ENCODE measurements around the gene SNN. TPM values are rescaled to one million over a fixed set of nuclear protein-coding genes. Genes with fewer than 3 reads are reported as not detected.

The SNN gene
- total RNA-seq, 1 donor = 13.8 TPM

GRCh38 chr16:11684231-11685025 lies 16.2 kb downstream of the SNN start:
- H3K4me3 ChIP-seq (ENCODE audit: insufficient read depth, low read length) = no peak overlapping the region
- no peak overlapping the region for H2AFZ ChIP-seq (ENCODE audit: low read length)
- DNase-seq (ENCODE audit: insufficient read length, low spot score, missing footprints) = no peak
- H3K4me1 ChIP-seq (ENCODE audit: insufficient read depth, low read length) = peaks cover 19% of the 10 kb centered on the region
- no peak overlapping the region for H3K4me2 ChIP-seq (ENCODE audit: insufficient read depth, low read length)
- no peaks in the 10 kb centered on the region for H3K9me3 ChIP-seq (ENCODE audit: low read depth, low read length)
- no peaks in the 10 kb centered on the region for H3K27me3 ChIP-seq (ENCODE audit: insufficient read depth, low read length)
- H3K27ac ChIP-seq (ENCODE audit: low read depth, low read length) = no peak overlapping the region
- peaks cover 33% of the 10 kb centered on the region for H3K79me2 ChIP-seq (ENCODE audit: insufficient read depth, low read length)
- peaks cover 58% of the 10 kb centered on the region for H3K36me3 ChIP-seq (ENCODE audit: insufficient read depth, low read length)
- peaks cover 41% of the 10 kb centered on the region for H4K20me1 ChIP-seq (ENCODE audit: insufficient read depth, low read length)
- TF ChIP-seq, protein P1, sequence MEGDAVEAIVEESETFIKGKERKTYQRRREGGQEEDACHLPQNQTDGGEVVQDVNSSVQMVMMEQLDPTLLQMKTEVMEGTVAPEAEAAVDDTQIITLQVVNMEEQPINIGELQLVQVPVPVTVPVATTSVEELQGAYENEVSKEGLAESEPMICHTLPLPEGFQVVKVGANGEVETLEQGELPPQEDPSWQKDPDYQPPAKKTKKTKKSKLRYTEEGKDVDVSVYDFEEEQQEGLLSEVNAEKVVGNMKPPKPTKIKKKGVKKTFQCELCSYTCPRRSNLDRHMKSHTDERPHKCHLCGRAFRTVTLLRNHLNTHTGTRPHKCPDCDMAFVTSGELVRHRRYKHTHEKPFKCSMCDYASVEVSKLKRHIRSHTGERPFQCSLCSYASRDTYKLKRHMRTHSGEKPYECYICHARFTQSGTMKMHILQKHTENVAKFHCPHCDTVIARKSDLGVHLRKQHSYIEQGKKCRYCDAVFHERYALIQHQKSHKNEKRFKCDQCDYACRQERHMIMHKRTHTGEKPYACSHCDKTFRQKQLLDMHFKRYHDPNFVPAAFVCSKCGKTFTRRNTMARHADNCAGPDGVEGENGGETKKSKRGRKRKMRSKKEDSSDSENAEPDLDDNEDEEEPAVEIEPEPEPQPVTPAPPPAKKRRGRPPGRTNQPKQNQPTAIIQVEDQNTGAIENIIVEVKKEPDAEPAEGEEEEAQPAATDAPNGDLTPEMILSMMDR (IDR thresholded peaks at IDR 0.05; ENCODE audit: extremely low read depth, low read depth, low read length) = no peak

DNA sequence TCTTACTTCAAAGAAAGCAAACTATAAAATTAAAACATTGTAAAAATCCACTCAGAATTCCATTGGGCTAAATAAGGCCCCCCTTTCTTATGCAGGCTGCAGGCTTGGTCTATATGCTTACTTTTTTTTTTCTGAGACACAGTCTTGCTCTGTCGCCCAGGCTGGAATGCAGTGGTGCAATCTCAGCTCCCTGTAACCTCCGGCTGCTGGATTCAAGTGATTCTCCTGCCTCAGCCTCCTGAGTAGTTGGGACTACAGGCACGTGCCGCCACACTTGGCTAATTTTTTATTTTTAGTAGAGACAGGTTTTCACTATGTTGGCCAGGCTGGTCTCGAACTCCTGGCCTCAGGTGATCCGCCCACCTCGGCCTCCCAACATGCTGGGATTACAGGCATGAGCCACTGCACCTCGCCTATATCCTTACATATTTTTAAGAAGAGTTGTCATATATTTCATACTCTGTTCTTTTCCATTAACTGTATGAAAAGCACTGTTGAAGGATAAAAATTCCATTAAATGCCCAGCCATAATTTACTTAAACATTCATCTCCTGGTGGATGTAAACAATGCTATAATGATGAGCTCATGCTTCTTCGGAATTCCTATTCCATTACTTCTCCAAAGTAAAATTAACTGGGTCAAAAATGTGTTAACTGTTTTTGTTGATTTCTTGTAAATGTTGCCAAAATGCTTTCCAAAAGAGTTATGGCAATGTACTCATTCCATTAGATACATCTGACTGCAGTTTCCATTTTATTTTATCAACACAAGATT lies 17.8 kb downstream of the SNN start:
- Histone ChIP-seq H3K4me1 (ENCODE audit: insufficient read depth, low read length) (peaks cover 23% of the 10 kb centered on the region), H3K27ac (ENCODE audit: low read depth, low read length) (peak overlapping the region; percentile 12), H3K4me3 (ENCODE audit: insufficient read depth, low read length) (no peak overlapping the region), H4K20me1 (ENCODE audit: insufficient read depth, low read length) (peaks cover 38% of the 10 kb centered on the region), H3K79me2 (ENCODE audit: insufficient read depth, low read length) (peaks cover 32% of the 10 kb centered on the region), H3K27me3 (ENCODE audit: insufficient read depth, low read length) (no peaks in the 10 kb centered on the region), H3K4me2 (ENCODE audit: insufficient read depth, low read length) (no peak overlapping the region), H2AFZ (ENCODE audit: low read length) (no peak overlapping the region), H3K9me3 (ENCODE audit: low read depth, low read length) (no peaks in the 10 kb centered on the region), H3K36me3 (ENCODE audit: insufficient read depth, low read length) (peaks cover 54% of the 10 kb centered on the region)
- no peak for DNase-seq (ENCODE audit: insufficient read length, low spot score, missing footprints)
- TF ChIP-seq, protein P1 (IDR thresholded peaks at IDR 0.05; ENCODE audit: extremely low read depth, low read depth, low read length) = no peak

GRCh38 chr16:11686713-11687380 lies 18.6 kb downstream of the SNN start:
- peaks cover 29% of the 10 kb centered on the region for H4K20me1 ChIP-seq (ENCODE audit: insufficient read depth, low read length)
- no peaks in the 10 kb centered on the region for H3K27me3 ChIP-seq (ENCODE audit: insufficient read depth, low read length)
- H3K4me3 ChIP-seq (ENCODE audit: insufficient read depth, low read length) = no peak overlapping the region
- H2AFZ ChIP-seq (ENCODE audit: low read length) = no peak overlapping the region
- H3K27ac ChIP-seq (ENCODE audit: low read depth, low read length) = peak overlapping the region; percentile 12
- no peaks in the 10 kb centered on the region for H3K9me3 ChIP-seq (ENCODE audit: low read depth, low read length)
- H3K36me3 ChIP-seq (ENCODE audit: insufficient read depth, low read length) = peaks cover 54% of the 10 kb centered on the region
- no peak for DNase-seq (ENCODE audit: insufficient read length, low spot score, missing footprints)
- no peak overlapping the region for H3K4me2 ChIP-seq (ENCODE audit: insufficient read depth, low read length)
- peaks cover 27% of the 10 kb centered on the region for H3K79me2 ChIP-seq (ENCODE audit: insufficient read depth, low read length)
- TF ChIP-seq, protein P1 (IDR thresholded peaks at IDR 0.05; ENCODE audit: extremely low read depth, low read depth, low read length) = no peak
- peaks cover 23% of the 10 kb centered on the region for H3K4me1 ChIP-seq (ENCODE audit: insufficient read depth, low read length)

All from osteoblast (primary cell).